Ovary (tissue), 9 donors: ENCODE measurements around the gene POU1F1. TPM values are rescaled to one million over a fixed set of nuclear protein-coding genes. Genes with fewer than 3 reads are reported as not detected.
A peak's percentile ranks its signal among the peaks of the same experiment; 100 is the strongest.
"Not testable (repeated sequence)": the region's sequence is repeated elsewhere in the genome, so short reads cannot be mapped to it uniquely, and the experiment has no call there.

Experiments
- DNase-seq, 5 donors: peaks; one replicate each; pipeline ENCODE4 v3.0.0-alpha.2; 2019 to 2020
- H3K27ac ChIP-seq, 2 donors: fragments of 200-600 bp; one replicate each; pipeline versions ENCODE4 v1.5.1 to v1.8.0; 2019 to 2022
- H3K27me3 ChIP-seq: fragments of 200-600 bp; one replicate; pipeline ENCODE4 v1.8.0; 2022
- H3K36me3 ChIP-seq: fragments of 200-600 bp; sonication (generic); one replicate; pipeline ENCODE4 v1.5.1; 2019
- H3K4me1 ChIP-seq: one replicate; pipeline ENCODE4 v1.8.1; 2013; ENCODE audit warnings: mild to moderate bottlenecking, moderate library complexity; ENCODE audit not compliant: insufficient read depth
- H3K4me3 ChIP-seq: fragments of 200-600 bp; sonication (generic); one replicate; pipeline ENCODE4 v1.5.1; 2017
- H3K9me3 ChIP-seq, 2 donors: fragments of 200-600 bp in 1 of 2; sonication (generic) in 1 of 2; one replicate each; pipeline versions ENCODE4 v1.5.1 to v1.8.1; 2013 to 2019; ENCODE audit warnings: mild to moderate bottlenecking in 1 of 2, moderate library complexity in 1 of 2
- CTCF ChIP-seq, 3 donors: fragments of 450-650 bp in 2 of 3; fragments of 200-600 bp in 1 of 3; IDR thresholded peaks; one replicate each; pipeline versions ENCODE4 v1.5.1 to v1.8.0; 2016 to 2022; ENCODE audit warnings: antibody characterized with exemption in 3 of 3, mild to moderate bottlenecking in 1 of 3
- EP300 ChIP-seq: sonication (generic); formaldehyde crosslinking; IDR thresholded peaks from one replicate; pipeline ENCODE4 v1.6.1; 2017; ENCODE audit warnings: antibody characterized with exemption
- POLR2A ChIP-seq: fragments of 450-650 bp; IDR thresholded peaks from one replicate; pipeline ENCODE4 v1.6.1; 2017; ENCODE audit warnings: antibody characterized with exemption, mild to moderate bottlenecking, moderate library complexity
- WGBS, 3 donors: extraction: QIAGEN DNeasy Blood & Tissue Kit in 1 of 3; methylation state at CpG; one replicate each; pipeline versions ENCODE4 v1.1.5 to v1.1.7; 2013 to 2017; 5-methylcytosine and 5-hydroxymethylcytosine counted together
- intact Hi-C, 4 donors: fragments of 100-400 bp; cut with DNase I; formaldehyde crosslinking; loops; one replicate each; pipeline versions ENCODE4 v1.11.0 to v1.15.1; 2022 to 2023
- polyA plus RNA-seq, 2 donors: library from polyadenylated mRNA; stranded (reverse); fragments of 200-250 nt in 1 of 2; fragments of 350-450 nt in 1 of 2; fragmentation: Illumina TruSeq in 1 of 2; extraction: RNeasy Lipid Tissue Mini Kit (QIAGEN cat#74804) in 1 of 2; gene quantifications; one replicate each; pipeline ENCODE4 v1.2.3, GENCODE V29; 2013 to 2014
- total RNA-seq, 7 donors: library from RNA; depleted of rRNA in 2 of 7; stranded (reverse); fragments of >200 nt in 2 of 7; fragmentation: NEBNext Ultra II Directional in 3 of 7; extraction: Animal tissue kit (Norgen Biotek cat#: 25700) in 3 of 7; gene quantifications; one replicate each; pipeline versions ENCODE4 v1.1.0 to v1.2.4, GENCODE V29; 2016 to 2023
- donor health status: DM: no; HTN: no; CAD: no; lungs with moderate emphysema.
- donor health status: DM: no; HTN: no; CAD: no.
- donor health status: Bipolar disorder and iron deficiency.
- donor health status: DM: yes; HTN: yes; CAD: no.
- donor health status: DM: no; HTN: no; CAD: no.
- donor health status: DM: yes; HTN: yes; CAD: no.

POU1F1 gene
- total and polyA plus RNA-seq, 9 donors: not detected

- Histone ChIP-seq H3K4me1 (no peaks in the 10 kb centered on the region), H3K9me3 (no peaks in the 10 kb centered on the region), H3K4me3 (no peak overlapping the region), H3K27me3 (no peaks in the 10 kb centered on the region), H3K27ac (no peak overlapping the region), H3K36me3 (no peaks in the 10 kb centered on the region)
- 64 to 67% (median 65%) methylated on average over 3 of the region's 3 CpGs for WGBS, 3 donors
- no peak for DNase-seq
- TF ChIP-seq POLR2A (no peak), CTCF (IDR thresholded peaks at IDR 0.05) (no peak), EP300 (no peak)
- intact Hi-C loops: no loop called here
Observed at GRCh38 chr3:87305517-87305916, 29.1 kb upstream of the POU1F1 start.

GRCh38 chr3:87305031-87305430 lies 28.6 kb upstream of the POU1F1 start:
- DNase-seq, intact Hi-C loops, H3K27ac ChIP-seq, H3K4me3 ChIP-seq, H3K27me3 ChIP-seq, H3K4me1 ChIP-seq, H3K9me3 ChIP-seq, H3K36me3 ChIP-seq: not testable (repeated sequence)
- WGBS, 3 donors: 81 to 89% (median 81%) methylated on average over 1 of the region's 1 CpG

- no peak for DNase-seq
- Histone ChIP-seq H3K27me3 (no peaks in the 10 kb centered on the region), H3K9me3 (no peaks in the 10 kb centered on the region), H3K27ac (no peak overlapping the region), H3K4me1 (no peaks in the 10 kb centered on the region), H3K4me3 (no peak overlapping the region), H3K36me3 (no peaks in the 10 kb centered on the region)
- WGBS, 3 donors: 12 to 25% (median 13%) methylated on average over 3 of the region's 3 CpGs
- TF ChIP-seq CTCF (IDR thresholded peaks at IDR 0.05): peak in 1 of 3 donors; percentile 26
- no peak for TF ChIP-seq EP300
- no peak for TF ChIP-seq POLR2A
- intact Hi-C loops: no loop called here
Observed at GRCh38 chr3:87298111-87298718, 21.8 kb upstream of the POU1F1 start.

GRCh38 chr3:87288446-87288845 lies 12.1 kb upstream of the POU1F1 start:
- peaks cover 0 to 2% of the 10 kb centered on the region in 2 donors for H3K9me3 ChIP-seq
- no peak overlapping the region for H3K27ac ChIP-seq
- H3K4me1 ChIP-seq: no peaks in the 10 kb centered on the region
- DNase-seq: no peak
- no peak for TF ChIP-seq EP300
- TF ChIP-seq POLR2A: no peak
- no peak for TF ChIP-seq CTCF (IDR thresholded peaks at IDR 0.05)
- no peak overlapping the region for H3K4me3 ChIP-seq
- H3K27me3 ChIP-seq: no peaks in the 10 kb centered on the region
- intact Hi-C loops: no loop called here
- H3K36me3 ChIP-seq: no peaks in the 10 kb centered on the region
- 88 to 90% (median 89%) methylated on average over 8 of the region's 8 CpGs for WGBS, 3 donors

DNA sequence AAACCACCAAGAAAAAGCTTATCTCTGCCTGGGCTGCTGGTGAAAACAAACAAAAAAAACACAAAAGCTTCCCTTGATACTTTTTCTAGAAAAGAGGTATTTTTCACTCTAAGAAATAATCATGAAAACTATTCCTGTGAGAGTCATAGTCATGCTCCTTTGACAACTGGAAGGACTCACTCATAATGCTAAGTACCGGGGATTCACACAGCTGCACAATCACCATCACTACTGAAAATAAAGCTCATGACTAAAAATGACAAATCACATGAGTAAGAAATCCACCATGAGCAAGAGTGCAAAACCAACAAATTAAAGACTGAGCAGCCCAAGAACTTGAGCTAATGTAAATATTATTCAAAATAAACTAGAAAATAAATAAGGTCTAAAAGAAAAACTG lies 10.6 kb upstream of the POU1F1 start:
- WGBS, 3 donors: 26 to 52% (median 28%) methylated on average over 1 of the region's 1 CpG
- intact Hi-C loops: no loop called here
- DNase-seq: no peak
- Histone ChIP-seq H3K36me3 (no peaks in the 10 kb centered on the region), H3K9me3 (peaks cover 0 to 2% of the 10 kb centered on the region in 2 donors), H3K4me3 (no peak overlapping the region), H3K27ac (no peak overlapping the region), H3K4me1 (no peaks in the 10 kb centered on the region), H3K27me3 (no peaks in the 10 kb centered on the region)
- TF ChIP-seq EP300: no peak
